ENCODE data around the gene ATE1. TPM values are rescaled to one million over a fixed set of nuclear protein-coding genes. Genes with fewer than 3 reads are reported as not detected.

The ATE1 gene
- total RNA-seq = 32.3 and 35.7 TPM in 2 replicates

GRCh38 chr10:121927841-121928527, at the start of gene ATE1:
Gene ATE1, minus strand, starts transcription at chr10:121928031. Its CDS starts 82 bp downstream, at chr10:121927949.

GRCh38 chr10:121974535-121975294, 46.9 kb upstream of the ATE1 start, which contains the start of gene NSMCE4A:
Gene NSMCE4A, minus strand, starts transcription at chr10:121975217. Its CDS starts 52 bp downstream, at chr10:121975165.

Small RNA genes within 50 kb of the gene (small RNA-seq; reads per million reads assigned to genes)
- gene RF00019 (not detected), gene RF02219 (not detected)

Other genes with a start within 250 kb of the ATE1 start
- gene NSMCE4A, start 47.2 kb upstream of the ATE1 start, total RNA-seq = 24.0 and 25.3 TPM in 2 replicates
- 10.5 and 14.1 TPM in 2 replicates for gene TACC2, start 61.1 kb upstream of the ATE1 start, total RNA-seq

Data from articular chondrocyte of knee joint (primary cell).